ENCODE measurements around the gene HDHD5. TPM values are rescaled to one million over a fixed set of nuclear protein-coding genes. Genes with fewer than 3 reads are reported as not detected.

The HDHD5 gene
- polyA plus RNA-seq, 1 donor from 2014 or later = 91.3 TPM

GRCh38 chr22:17091851-17092250 lies 67.2 kb downstream of the HDHD5 start:
- Histone ChIP-seq H3K9me3 (ENCODE audit: low read length) (no peaks in the 10 kb centered on the region), H3K36me3 (ENCODE audit: insufficient read depth, low read length) (no peaks in the 10 kb centered on the region), H3K4me2 (ENCODE audit: low read length) (no peak overlapping the region), H3F3A (ENCODE audit: insufficient read depth, low read length, poor library complexity, severe bottlenecking) (no peaks in the 10 kb centered on the region), H2AFZ (ENCODE audit: low read depth, low read length) (no peak overlapping the region), H3K79me2 (replicated peaks; ENCODE audit: insufficient read depth, low read length) (no peaks in the 10 kb centered on the region), H3K27ac (ENCODE audit: low read length) (no peak overlapping the region), H4K20me1 (ENCODE audit: insufficient read depth) (no peaks in the 10 kb centered on the region), H3K9me2 (ENCODE audit: insufficient read depth, low read length) (no peaks in the 10 kb centered on the region), H3K9ac (ENCODE audit: low read length) (no peak overlapping the region), H3K27me3 (ENCODE audit: insufficient read depth, low read depth, low read length) (peaks cover 11% of the 10 kb centered on the region), H3K4me3 (ENCODE audit: low read length) (no peak overlapping the region)
- TF ChIP-seq EZH2 (IDR thresholded peaks at IDR 0.05; ENCODE audit: borderline replicate concordance, insufficient read depth, low read length, poor library complexity, severe bottlenecking) = no peak
- no peak for TF ChIP-seq TAF1 (IDR thresholded peaks at IDR 0.05; ENCODE audit: low read depth)
- no peak for TF ChIP-seq CTCF (IDR thresholded peaks at IDR 0.05; ENCODE audit: poor library complexity, severe bottlenecking)
- TF ChIP-seq MXI1 (conservative IDR thresholded peaks at IDR 0.05; ENCODE audit: poor library complexity, severe bottlenecking) = no peak
- TF ChIP-seq REST (IDR thresholded peaks at IDR 0.05; ENCODE audit: borderline replicate concordance) = no peak
- TF ChIP-seq RAD21 (conservative IDR thresholded peaks at IDR 0.05) = no peak
- TF ChIP-seq EP300 (conservative IDR thresholded peaks at IDR 0.05; ENCODE audit: poor library complexity, severe bottlenecking) = no peak
- TF ChIP-seq POLR2AphosphoS5 (IDR thresholded peaks at IDR 0.05) = no peak
- TF ChIP-seq SMC3 (conservative IDR thresholded peaks at IDR 0.05; ENCODE audit: poor library complexity) = no peak

GRCh38 chr22:17090550-17090949 lies 68.5 kb downstream of the HDHD5 start:
- no peaks in the 10 kb centered on the region for H3K9me3 ChIP-seq (ENCODE audit: low read length)
- no peak overlapping the region for H3K4me3 ChIP-seq (ENCODE audit: low read length)
- no peaks in the 10 kb centered on the region for H3F3A ChIP-seq (ENCODE audit: insufficient read depth, low read length, poor library complexity, severe bottlenecking)
- no peaks in the 10 kb centered on the region for H3K9me2 ChIP-seq (ENCODE audit: insufficient read depth, low read length)
- no peaks in the 10 kb centered on the region for H3K79me2 ChIP-seq (replicated peaks; ENCODE audit: insufficient read depth, low read length)
- no peak overlapping the region for H2AFZ ChIP-seq (ENCODE audit: low read depth, low read length)
- H3K9ac ChIP-seq (ENCODE audit: low read length) = no peak overlapping the region
- H3K27me3 ChIP-seq (ENCODE audit: insufficient read depth, low read depth, low read length) = peaks cover 24% of the 10 kb centered on the region
- H3K27ac ChIP-seq (ENCODE audit: low read length) = no peak overlapping the region
- H3K4me2 ChIP-seq (ENCODE audit: low read length) = no peak overlapping the region
- no peaks in the 10 kb centered on the region for H3K36me3 ChIP-seq (ENCODE audit: insufficient read depth, low read length)
- TF ChIP-seq REST (IDR thresholded peaks at IDR 0.05; ENCODE audit: borderline replicate concordance) (no peak), CTCF (IDR thresholded peaks at IDR 0.05; ENCODE audit: poor library complexity, severe bottlenecking) (no peak), EP300 (conservative IDR thresholded peaks at IDR 0.05; ENCODE audit: poor library complexity, severe bottlenecking) (no peak), SMC3 (conservative IDR thresholded peaks at IDR 0.05; ENCODE audit: poor library complexity) (no peak), RAD21 (conservative IDR thresholded peaks at IDR 0.05) (no peak), TAF1 (IDR thresholded peaks at IDR 0.05; ENCODE audit: low read depth) (no peak), POLR2AphosphoS5 (IDR thresholded peaks at IDR 0.05) (no peak), MXI1 (conservative IDR thresholded peaks at IDR 0.05; ENCODE audit: poor library complexity, severe bottlenecking) (no peak)
- no peaks in the 10 kb centered on the region for H4K20me1 ChIP-seq (ENCODE audit: insufficient read depth)

Data from neural cell (in vitro differentiated cells).